Right atrium auricular region (tissue), 2 donors: ENCODE data around the gene TMPRSS11A. TPM values are rescaled to one million over a fixed set of nuclear protein-coding genes. Genes with fewer than 3 reads are reported as not detected.

ENCODE experiments used
- DNase-seq: peaks from one replicate; pipeline ENCODE4 v3.0.0-alpha.2; 2019; ENCODE audit warnings: low spot score
- H3K27ac ChIP-seq, 2 donors: fragments of 200-600 bp; sonication (generic); 1 replicate in 1 of 2; 2 replicates in 1 of 2; pipeline ENCODE4 v1.5.1; 2016 to 2019
- H3K27me3 ChIP-seq, 2 donors: fragments of 200-600 bp; sonication (generic); one replicate each; pipeline versions ENCODE4 v1.5.1 to v1.6.0; 2017 to 2019
- H3K36me3 ChIP-seq: fragments of 200-600 bp; sonication (generic); one replicate; pipeline ENCODE4 v1.5.1; 2016
- H3K4me1 ChIP-seq, 2 donors: fragments of 200-600 bp; sonication (generic); one replicate each; pipeline versions ENCODE4 v1.5.1 to v1.6.0; 2017 to 2019
- H3K4me3 ChIP-seq, 2 donors: fragments of 200-600 bp; sonication (generic); 1 replicate in 1 of 2; 2 replicates in 1 of 2; pipeline ENCODE4 v1.5.1; 2017 to 2019; ENCODE audit warnings: mild to moderate bottlenecking in 1 of 2, moderate library complexity in 1 of 2
- H3K9me3 ChIP-seq, 2 donors: fragments of 200-600 bp; sonication (generic); one replicate each; pipeline ENCODE4 v1.5.1; 2019
- total RNA-seq, 2 donors: library from RNA; depleted of rRNA; stranded (reverse); fragments of >200 nt; gene quantifications; one replicate each; pipeline ENCODE4 v1.1.0, GENCODE V29; 2016
- TF ChIP-seq, protein P1 (sequence below), 2 donors: fragments of 200-600 bp; sonication (generic); IDR thresholded peaks; one replicate each; pipeline ENCODE4 v1.5.1; 2019; ENCODE audit warnings: antibody characterized with exemption in 2 of 2

TMPRSS11A gene
- total RNA-seq, 2 donors from 2014 or later: not detected

DNA sequence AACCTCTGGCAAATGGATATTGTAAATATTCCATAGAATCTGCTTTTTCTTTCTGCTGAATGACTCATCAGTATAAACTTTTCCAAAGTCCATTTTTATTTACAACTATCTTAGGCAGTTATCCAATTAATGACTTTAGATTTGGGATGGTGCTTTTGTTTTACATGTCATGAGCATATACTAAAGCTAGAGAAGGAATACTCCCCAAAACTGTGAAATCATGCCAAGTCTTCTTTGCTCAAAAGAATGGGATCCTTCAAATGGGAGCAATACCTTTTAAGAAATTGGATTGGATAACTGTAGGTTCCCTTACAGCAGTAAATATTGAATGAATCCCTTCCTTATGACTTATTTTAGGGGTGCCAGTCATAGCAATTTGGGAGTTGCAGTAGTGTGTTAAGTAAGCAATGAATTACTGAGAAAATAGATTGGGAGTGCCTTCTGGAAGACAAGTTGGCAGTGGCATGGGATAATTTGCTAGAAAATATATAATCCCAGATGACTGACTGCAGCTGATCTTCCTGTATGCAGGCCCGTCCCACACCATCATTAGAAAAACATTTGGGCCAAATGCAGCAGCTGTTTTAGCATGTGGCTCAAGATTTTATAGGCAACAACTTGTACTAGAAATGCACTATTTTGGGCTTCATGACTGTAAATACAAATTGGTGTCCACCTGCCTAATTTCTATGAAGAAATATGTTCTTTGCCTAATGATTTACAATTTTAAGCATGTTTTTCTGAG, 82.3 kb downstream of the TMPRSS11A start:
- no peak overlapping the region for H3K27ac ChIP-seq
- no peaks in the 10 kb centered on the region for H3K27me3 ChIP-seq
- H3K36me3 ChIP-seq: no peaks in the 10 kb centered on the region
- no peak overlapping the region for H3K4me3 ChIP-seq
- TF ChIP-seq, protein P1, sequence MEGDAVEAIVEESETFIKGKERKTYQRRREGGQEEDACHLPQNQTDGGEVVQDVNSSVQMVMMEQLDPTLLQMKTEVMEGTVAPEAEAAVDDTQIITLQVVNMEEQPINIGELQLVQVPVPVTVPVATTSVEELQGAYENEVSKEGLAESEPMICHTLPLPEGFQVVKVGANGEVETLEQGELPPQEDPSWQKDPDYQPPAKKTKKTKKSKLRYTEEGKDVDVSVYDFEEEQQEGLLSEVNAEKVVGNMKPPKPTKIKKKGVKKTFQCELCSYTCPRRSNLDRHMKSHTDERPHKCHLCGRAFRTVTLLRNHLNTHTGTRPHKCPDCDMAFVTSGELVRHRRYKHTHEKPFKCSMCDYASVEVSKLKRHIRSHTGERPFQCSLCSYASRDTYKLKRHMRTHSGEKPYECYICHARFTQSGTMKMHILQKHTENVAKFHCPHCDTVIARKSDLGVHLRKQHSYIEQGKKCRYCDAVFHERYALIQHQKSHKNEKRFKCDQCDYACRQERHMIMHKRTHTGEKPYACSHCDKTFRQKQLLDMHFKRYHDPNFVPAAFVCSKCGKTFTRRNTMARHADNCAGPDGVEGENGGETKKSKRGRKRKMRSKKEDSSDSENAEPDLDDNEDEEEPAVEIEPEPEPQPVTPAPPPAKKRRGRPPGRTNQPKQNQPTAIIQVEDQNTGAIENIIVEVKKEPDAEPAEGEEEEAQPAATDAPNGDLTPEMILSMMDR (IDR thresholded peaks at IDR 0.05): no peak
- no peak for DNase-seq
- H3K4me1 ChIP-seq: no peaks in the 10 kb centered on the region
- H3K9me3 ChIP-seq: no peaks in the 10 kb centered on the region

DNA sequence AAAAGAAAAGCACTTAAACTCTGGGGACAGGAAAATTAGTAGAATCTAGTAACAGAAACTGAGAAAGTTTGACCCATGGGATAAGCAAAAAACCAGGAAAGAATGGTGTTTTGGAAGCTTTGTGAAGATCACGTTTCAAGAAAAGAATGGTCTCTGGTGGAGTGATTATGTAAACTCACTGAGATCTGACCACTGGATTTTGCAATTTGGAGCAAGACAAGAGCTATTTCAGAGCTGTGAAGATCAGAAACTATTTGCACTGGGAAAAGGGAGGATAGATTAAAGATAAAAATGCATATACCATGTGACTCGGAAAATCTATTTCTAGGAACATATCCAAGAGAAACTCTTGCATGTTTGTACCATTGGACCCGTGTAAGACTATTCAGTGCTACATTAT, 83.8 kb downstream of the TMPRSS11A start:
- Histone ChIP-seq H3K27me3 (no peaks in the 10 kb centered on the region), H3K36me3 (no peaks in the 10 kb centered on the region), H3K4me1 (no peaks in the 10 kb centered on the region), H3K9me3 (no peaks in the 10 kb centered on the region), H3K27ac (no peak overlapping the region), H3K4me3 (no peak overlapping the region)
- TF ChIP-seq, protein P1 (IDR thresholded peaks at IDR 0.05): no peak
- DNase-seq: no peak

DNA sequence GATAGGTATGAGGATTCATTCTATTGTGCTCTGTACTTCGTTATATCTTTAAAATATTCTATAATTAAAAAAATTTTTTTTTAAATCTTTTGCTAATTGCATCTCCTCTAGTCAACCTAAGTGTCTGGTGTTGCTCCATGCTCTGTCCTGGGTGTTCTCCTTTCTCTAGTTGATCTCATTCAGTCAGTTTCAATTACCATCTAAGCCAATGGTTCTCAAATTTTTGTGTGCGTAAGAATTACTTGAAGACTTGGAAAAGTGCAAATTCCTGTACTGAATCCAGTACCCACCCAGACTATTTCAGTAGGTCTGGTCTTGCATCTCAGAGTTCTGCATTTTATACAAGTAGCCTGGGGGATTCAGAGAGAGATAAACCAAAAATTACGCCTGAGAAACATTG, 86.2 kb downstream of the TMPRSS11A start:
- TF ChIP-seq, protein P1 (IDR thresholded peaks at IDR 0.05): no peak
- Histone ChIP-seq H3K4me1 (no peaks in the 10 kb centered on the region), H3K9me3 (no peaks in the 10 kb centered on the region), H3K27me3 (no peaks in the 10 kb centered on the region), H3K4me3 (no peak overlapping the region), H3K36me3 (no peaks in the 10 kb centered on the region), H3K27ac (no peak overlapping the region)
- DNase-seq: no peak

DNA sequence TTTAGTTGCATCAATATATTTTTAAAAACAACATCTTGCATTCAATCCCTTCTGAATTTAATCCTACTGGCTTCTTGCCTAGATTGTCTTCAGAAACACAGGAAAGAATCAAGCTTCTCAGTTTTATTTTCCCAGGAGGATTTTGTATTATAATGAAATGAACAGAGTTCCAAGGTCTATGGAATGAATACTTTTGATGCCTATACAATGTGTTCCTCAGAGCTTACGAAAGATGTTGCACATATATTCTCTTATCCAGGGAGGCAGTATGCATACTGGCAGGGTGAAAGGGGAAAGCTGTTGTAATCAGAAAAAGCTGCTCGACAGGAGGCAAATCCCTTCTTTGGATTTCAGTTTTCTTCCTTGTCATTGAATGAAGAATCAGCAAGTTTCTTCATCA, 88.3 kb downstream of the TMPRSS11A start:
- TF ChIP-seq, protein P1 (IDR thresholded peaks at IDR 0.05): no peak
- no peak overlapping the region for H3K4me3 ChIP-seq
- H3K9me3 ChIP-seq: no peaks in the 10 kb centered on the region
- H3K27me3 ChIP-seq: no peaks in the 10 kb centered on the region
- H3K27ac ChIP-seq: no peak overlapping the region
- no peaks in the 10 kb centered on the region for H3K4me1 ChIP-seq
- no peak for DNase-seq
- H3K36me3 ChIP-seq: no peaks in the 10 kb centered on the region

DNA sequence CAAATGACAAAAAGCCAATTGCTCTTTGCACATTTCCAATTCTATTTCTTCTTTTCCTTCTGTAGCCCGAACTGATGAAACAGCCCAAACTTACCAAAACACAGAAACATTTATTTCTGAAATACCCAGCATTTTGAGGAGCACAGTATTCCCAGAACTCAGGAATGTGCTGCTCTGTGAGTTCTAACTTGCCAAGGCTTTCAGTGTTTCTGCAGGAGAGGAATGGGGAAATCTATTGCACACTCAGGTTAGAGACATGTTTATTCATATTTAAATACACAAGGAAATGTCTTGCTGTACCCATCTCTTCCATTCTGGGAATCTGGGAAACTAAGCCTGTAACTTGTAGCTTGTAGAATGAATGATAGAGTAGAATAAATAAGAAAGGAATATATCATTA, 90.2 kb downstream of the TMPRSS11A start:
- Histone ChIP-seq H3K36me3 (no peaks in the 10 kb centered on the region), H3K27me3 (no peaks in the 10 kb centered on the region), H3K4me1 (no peaks in the 10 kb centered on the region), H3K4me3 (no peak overlapping the region), H3K9me3 (no peaks in the 10 kb centered on the region), H3K27ac (no peak overlapping the region)
- no peak for DNase-seq
- TF ChIP-seq, protein P1 (IDR thresholded peaks at IDR 0.05): no peak

DNA sequence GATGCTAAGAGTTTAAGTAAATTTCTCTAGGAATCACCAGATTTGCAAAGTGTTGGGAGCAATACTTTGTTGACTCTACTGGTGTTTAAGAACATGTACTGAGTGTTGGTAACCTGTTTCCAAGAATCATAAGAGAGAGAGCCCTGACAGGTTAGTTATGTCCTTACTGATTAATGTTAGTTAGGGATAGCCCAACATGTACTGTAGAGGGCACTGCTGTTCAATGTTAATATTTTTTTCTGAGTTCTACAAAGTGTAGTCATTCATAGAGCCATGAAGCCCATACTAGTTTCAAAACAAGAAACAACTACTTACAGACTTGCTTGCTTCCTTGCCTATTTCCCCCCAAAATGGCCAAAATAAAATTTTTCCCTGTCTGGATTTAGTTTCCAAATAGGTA, 91.4 kb downstream of the TMPRSS11A start:
- H3K27me3 ChIP-seq: no peaks in the 10 kb centered on the region
- DNase-seq: no peak
- peaks cover 0 to under 1% of the 10 kb centered on the region in 2 donors for H3K9me3 ChIP-seq
- no peaks in the 10 kb centered on the region for H3K4me1 ChIP-seq
- no peaks in the 10 kb centered on the region for H3K36me3 ChIP-seq
- TF ChIP-seq, protein P1 (IDR thresholded peaks at IDR 0.05): peak in 1 of 2 donors; percentile 18
- no peak overlapping the region for H3K4me3 ChIP-seq
- H3K27ac ChIP-seq: no peak overlapping the region
